Fibroblast of skin of right biceps (primary cell): ENCODE results near the gene ZNF691.
"Not testable (repeated sequence)": the region's sequence is repeated elsewhere in the genome, so short reads cannot be mapped to it uniquely, and the experiment has no call there.

Experiments used
- DNase-seq: peaks from one replicate; pipeline ENCODE4 v3.0.0-alpha.2; 2013

Gene ZNF691

DNA sequence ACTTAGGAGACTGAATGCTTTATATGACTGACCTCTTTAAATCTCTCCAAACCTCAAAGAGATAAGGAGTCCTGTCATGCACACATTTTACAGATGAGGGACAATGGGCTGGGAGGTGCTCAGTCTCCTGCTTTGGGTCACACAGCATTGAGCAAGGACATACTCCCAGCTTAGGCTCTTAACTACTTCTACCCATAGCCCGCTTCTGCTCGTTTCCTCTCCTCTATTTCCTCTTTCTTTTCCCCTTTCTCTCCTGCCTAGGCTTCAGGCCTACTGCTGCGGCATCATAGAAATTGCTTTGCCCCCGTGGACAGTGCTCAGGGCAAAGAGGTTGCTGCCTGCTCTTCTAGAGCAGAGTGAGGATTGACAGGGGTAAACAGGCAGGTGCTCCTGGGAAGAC lies 12.4 kb upstream of the ZNF691 start:
- no peak for DNase-seq

GRCh38 chr1:42834803-42835202 lies 11.6 kb upstream of the ZNF691 start:
- no peak for DNase-seq

DNA sequence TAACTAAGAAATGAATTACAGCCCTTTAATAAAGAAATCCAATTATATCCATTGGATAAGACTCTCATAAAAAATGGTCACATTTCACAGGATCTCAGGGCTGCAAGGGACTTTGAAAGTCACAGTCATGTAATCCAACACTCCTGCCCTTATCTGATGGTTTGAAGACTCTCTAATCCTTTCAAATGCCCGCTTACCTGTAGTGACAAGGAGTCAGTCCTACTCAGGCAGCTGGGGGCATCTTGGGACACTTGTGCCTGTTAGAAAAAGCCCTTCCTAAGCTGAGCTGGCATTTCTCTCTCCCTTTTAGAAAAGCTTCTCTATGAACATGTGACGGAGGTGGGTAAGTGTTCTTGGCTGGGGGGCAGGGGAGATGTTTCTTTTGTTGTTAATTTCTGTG lies 11.0 kb upstream of the ZNF691 start:
- no peak for DNase-seq

GRCh38 chr1:42837709-42838108 lies 8.7 kb upstream of the ZNF691 start:
- DNase-seq: no peak

- no peak for DNase-seq
These were observed 7.8 kb upstream of the ZNF691 start for GRCh38 chr1:42838482-42839190.

DNA sequence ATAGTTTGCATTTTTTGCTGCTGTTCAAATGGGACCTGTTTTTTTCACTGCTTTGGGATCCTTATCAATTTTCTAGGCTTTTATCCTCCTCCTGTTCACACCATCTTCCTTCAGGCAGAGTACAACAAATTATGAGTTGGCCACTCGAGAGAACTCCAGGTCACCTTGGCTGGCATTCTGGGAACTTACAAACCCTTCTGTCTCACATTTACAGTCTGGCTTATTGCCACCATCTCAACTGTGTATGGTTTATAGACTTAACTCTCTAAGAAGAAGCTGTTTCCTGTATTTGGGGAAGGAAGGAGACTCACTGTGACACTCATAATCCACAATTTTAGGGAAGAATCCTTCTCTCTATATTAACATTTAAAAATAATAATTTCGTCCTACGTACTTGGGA lies 5.4 kb upstream of the ZNF691 start:
- DNase-seq: no peak

- DNase-seq: no peak
These were observed 4.8 kb upstream of the ZNF691 start for GRCh38 chr1:42841440-42842147.

DNA sequence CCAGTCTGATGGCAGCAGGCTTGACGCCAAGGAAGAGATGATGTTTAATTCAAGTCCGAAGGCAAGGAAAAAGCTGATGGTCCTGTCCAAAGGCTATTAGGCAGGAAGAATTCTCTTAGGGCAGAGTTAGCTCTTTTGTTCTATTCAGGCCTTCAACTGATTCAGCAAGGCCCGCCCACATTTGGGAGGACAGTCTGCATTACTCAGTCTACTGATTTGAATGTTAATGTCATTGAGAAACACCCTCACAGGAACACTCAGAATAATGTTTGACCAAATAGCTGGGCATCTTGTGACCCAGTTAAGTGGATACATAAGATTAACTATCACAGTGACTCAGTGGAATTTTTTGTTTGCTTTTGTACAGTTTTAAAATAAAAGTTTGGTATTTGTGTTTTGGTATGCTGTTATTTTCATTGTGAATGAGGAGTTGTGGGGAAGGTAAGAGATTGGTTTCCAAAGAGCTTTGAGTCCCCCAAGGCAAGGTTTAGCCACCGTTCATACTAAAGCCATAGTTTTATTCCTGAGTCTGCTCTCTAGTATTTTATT lies 1.7 kb upstream of the ZNF691 start:
- DNase-seq: no peak

DNA sequence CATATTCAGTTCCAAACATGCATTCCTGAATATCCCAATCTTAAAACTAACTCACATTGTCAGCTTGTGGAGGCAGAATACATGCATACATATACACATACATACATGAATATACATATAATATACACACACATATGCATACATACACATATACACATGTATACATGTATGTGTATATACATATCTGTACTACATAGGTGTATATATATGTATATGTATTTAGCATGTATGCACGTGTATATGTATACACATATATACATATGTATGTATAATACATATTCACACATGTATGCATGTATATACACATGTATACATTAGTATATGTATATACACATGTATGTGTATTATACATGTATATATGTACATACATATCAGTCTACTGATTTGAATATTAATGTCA lies 1.2 kb upstream of the ZNF691 start:
- no peak for DNase-seq

- peak; percentile 5 for DNase-seq
These were observed 552 bp upstream of the ZNF691 start for GRCh38 chr1:42845866-42846256.

GRCh38 chr1:42847111-42847595 lies 740 bp downstream of the ZNF691 start:
- no peak for DNase-seq

GRCh38 chr1:42847721-42848460 lies 1.5 kb downstream of the ZNF691 start:
- DNase-seq: no peak

GRCh38 chr1:42848823-42849537 lies 2.6 kb downstream of the ZNF691 start:
- peak; percentile 4 for DNase-seq

DNA sequence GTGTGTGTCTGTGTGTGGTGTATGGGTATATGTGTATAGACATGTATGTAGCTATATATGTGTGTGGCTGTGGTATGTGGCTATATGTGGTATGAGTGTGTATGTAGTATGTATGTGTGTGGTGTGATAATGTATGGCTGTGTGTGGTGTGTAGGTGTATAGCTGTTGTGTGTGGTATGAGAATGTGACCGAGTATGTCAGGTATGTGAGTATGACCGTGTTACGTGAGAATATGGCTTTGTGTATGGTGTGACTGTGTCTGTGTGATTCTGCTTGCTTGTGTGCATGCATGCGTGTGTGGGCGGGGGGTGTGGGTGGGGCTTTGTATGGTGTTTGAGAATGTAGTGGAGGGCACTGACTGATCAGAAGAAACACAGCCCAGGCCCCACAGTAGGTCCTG lies 3.5 kb downstream of the ZNF691 start:
- DNase-seq: no peak

DNA sequence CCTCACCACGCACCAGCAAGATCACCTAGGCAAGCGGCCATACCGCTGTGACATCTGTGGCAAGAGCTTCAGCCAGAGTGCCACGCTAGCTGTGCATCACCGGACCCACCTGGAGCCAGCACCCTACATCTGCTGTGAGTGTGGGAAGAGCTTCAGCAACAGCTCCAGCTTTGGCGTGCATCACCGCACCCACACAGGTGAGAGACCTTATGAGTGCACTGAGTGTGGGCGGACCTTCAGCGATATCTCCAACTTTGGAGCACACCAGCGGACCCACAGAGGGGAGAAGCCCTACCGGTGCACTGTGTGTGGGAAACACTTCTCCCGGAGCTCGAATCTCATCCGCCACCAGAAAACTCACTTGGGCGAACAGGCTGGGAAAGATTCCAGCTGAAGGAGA lies 5.0 kb downstream of the ZNF691 start:
- DNase-seq: no peak

GRCh38 chr1:42851960-42852607 lies 5.7 kb downstream of the ZNF691 start:
- no peak for DNase-seq

DNA sequence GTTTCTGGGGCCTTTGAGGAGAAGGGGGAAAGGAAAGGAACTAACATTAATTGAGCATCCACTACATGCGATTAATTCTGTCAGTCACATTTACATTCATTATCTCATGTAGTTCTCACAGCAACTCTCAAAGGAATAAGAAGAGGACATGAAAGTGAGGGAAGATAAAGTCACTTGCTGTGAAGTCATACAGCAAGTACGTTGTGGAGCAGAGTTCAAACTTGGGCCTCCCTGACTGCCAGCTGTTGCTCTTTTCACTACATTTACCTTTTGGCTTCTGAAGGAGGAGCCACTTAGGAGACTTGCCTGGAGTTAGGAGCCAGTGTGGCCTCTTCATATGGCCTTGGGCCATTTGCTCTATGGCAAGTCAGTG lies 6.2 kb downstream of the ZNF691 start:
- DNase-seq: no peak

- no peak for DNase-seq
These were observed 6.9 kb downstream of the ZNF691 start for GRCh38 chr1:42853116-42853884.

- DNase-seq: not testable (repeated sequence)
These were observed 10.1 kb downstream of the ZNF691 start for GRCh38 chr1:42856554-42856953.

GRCh38 chr1:42859366-42859765 lies 13.0 kb downstream of the ZNF691 start:
- DNase-seq: not testable (repeated sequence)

GRCh38 chr1:42860339-42861013 lies 14.1 kb downstream of the ZNF691 start:
- no peak for DNase-seq
